ENCODE results near the gene ETFRF1.

DNA sequence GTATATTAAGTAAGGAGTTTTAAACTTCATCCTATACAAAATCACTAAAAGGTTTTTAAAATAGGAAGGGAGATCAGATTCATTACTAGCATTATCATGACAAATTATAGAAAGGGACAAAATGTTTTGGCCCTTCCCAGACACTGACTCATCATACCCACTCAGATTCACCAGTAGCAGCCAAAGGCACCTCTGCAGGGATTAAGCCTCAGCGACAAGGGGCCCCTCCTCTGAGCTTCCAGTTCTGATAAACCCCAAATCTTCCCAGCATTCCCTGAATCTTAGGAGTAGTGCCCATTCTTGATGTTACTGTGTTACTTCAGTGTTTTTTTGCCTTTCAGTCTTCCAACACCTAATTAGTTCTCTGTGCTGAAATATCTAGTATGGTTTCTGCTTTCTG lies 41.2 kb downstream of the ETFRF1 start:
- TF ChIP-seq SUZ12 (IDR thresholded peaks at IDR 0.05; ENCODE audit: extremely low read depth, insufficient read depth, insufficient read length) (no peak), YY1 (IDR thresholded peaks at IDR 0.05; ENCODE audit: insufficient read depth, insufficient read length) (no peak)

Data from NT2/D1 (cell line).